HG02763 (cell line): ENCODE data around the gene RAD23B.
A peak's percentile ranks its signal among the peaks of the same experiment; 100 is the strongest.

Experiments used
- ATAC-seq: cut with Tn5 transposase; IDR thresholded peaks from one replicate; pipeline ENCODE4 v1.9.1; 2021; ENCODE audit warnings: mild to moderate bottlenecking, moderate library complexity; ENCODE audit not compliant: unreplicated experiment

The RAD23B gene

GRCh38 chr9:107333363-107333762, 50.3 kb downstream of the RAD23B start:
- ATAC-seq, result no peak

- no peak for ATAC-seq
Measured at GRCh38 chr9:107334103-107334776, 51.2 kb downstream of the RAD23B start.

- no peak for ATAC-seq
Measured at GRCh38 chr9:107335331-107335730, 52.3 kb downstream of the RAD23B start.

GRCh38 chr9:107336718-107337360, 53.8 kb downstream of the RAD23B start:
- ATAC-seq, result no peak

GRCh38 chr9:107337676-107338590, 54.9 kb downstream of the RAD23B start:
- ATAC-seq, result no peak

GRCh38 chr9:107338911-107339659, 56.0 kb downstream of the RAD23B start:
- ATAC-seq, result no peak

GRCh38 chr9:107340920-107341632, 58.0 kb downstream of the RAD23B start:
- peak; percentile 83 for ATAC-seq

- ATAC-seq, result no peak
Measured at GRCh38 chr9:107342476-107343161, 59.5 kb downstream of the RAD23B start.

- ATAC-seq, result no peak
Measured at GRCh38 chr9:107345327-107345726, 62.2 kb downstream of the RAD23B start.

- no peak for ATAC-seq
Measured at GRCh38 chr9:107348836-107349235, 65.8 kb downstream of the RAD23B start.

GRCh38 chr9:107350443-107350842, 67.4 kb downstream of the RAD23B start:
- no peak for ATAC-seq

GRCh38 chr9:107351382-107352045, 68.4 kb downstream of the RAD23B start:
- ATAC-seq, result no peak

GRCh38 chr9:107355394-107355793, 72.3 kb downstream of the RAD23B start:
- no peak for ATAC-seq

GRCh38 chr9:107358986-107359385, 75.9 kb downstream of the RAD23B start:
- no peak for ATAC-seq

- no peak for ATAC-seq
Measured at GRCh38 chr9:107360098-107360497, 77.0 kb downstream of the RAD23B start.

GRCh38 chr9:107361816-107362215, 78.7 kb downstream of the RAD23B start:
- ATAC-seq, result no peak

- no peak for ATAC-seq
Measured at GRCh38 chr9:107363516-107364152, 80.6 kb downstream of the RAD23B start.

GRCh38 chr9:107367727-107368502, 84.8 kb downstream of the RAD23B start:
- no peak for ATAC-seq
